Subcutaneous adipose tissue (tissue), 4 donors: ENCODE measurements around the gene SRRM2. TPM values are rescaled to one million over a fixed set of nuclear protein-coding genes. Genes with fewer than 3 reads are reported as not detected.

ENCODE experiments used
- CTCF ChIP-seq: fragments of 450-650 bp; IDR thresholded peaks from one replicate; pipeline ENCODE4 v1.5.1; 2016; ENCODE audit warnings: low read depth, mild to moderate bottlenecking, control low read depth, antibody characterized with exemption, moderate library complexity
- total RNA-seq, 4 donors: library from RNA; depleted of rRNA; stranded (reverse); fragments of >200 nt; gene quantifications; one replicate each; pipeline ENCODE4 v1.1.0, GENCODE V29; 2016

The SRRM2 gene
- total RNA-seq, 4 donors from 2014 or later, result 245 to 552 (median 404) TPM

- TF ChIP-seq CTCF, result no peak
These were observed 36.9 kb upstream of the SRRM2 start for GRCh38 chr16:2715519-2715918.

GRCh38 chr16:2715966-2716885 is 36.2 kb upstream of the SRRM2 start:
- TF ChIP-seq CTCF, result no peak

- TF ChIP-seq CTCF, result no peak
These were observed 35.5 kb upstream of the SRRM2 start for GRCh38 chr16:2716948-2717347.

GRCh38 chr16:2717383-2718263 is 34.8 kb upstream of the SRRM2 start:
- no peak for TF ChIP-seq CTCF

- no peak for TF ChIP-seq CTCF
These were observed 32.9 kb upstream of the SRRM2 start for GRCh38 chr16:2719328-2720063.

GRCh38 chr16:2720064-2720457 is 32.4 kb upstream of the SRRM2 start, which contains the start of gene PRSS27:
PRSS27 (minus strand) TSS chr16:2720224; CDS start chr16:2720160, 64 bp downstream.
- TF ChIP-seq CTCF, result no peak
